Activated T-cell treated with anti-CD3 and anti-CD28 coated beads for 48 hours (primary cell): Measurements from ENCODE around the gene NPNT.

Source experiments
- DNase-seq: peaks from one replicate; pipeline ENCODE4 v3.0.0-alpha.2; 2020; ENCODE audit warnings: low read depth

NPNT gene

GRCh38 chr4:105970371-105970770 lies 75.1 kb downstream of the NPNT start:
- DNase-seq, result no peak

GRCh38 chr4:105971036-105971435 lies 75.8 kb downstream of the NPNT start:
- no peak for DNase-seq

- no peak for DNase-seq
Measured at GRCh38 chr4:105972946-105973621, 77.8 kb downstream of the NPNT start.

GRCh38 chr4:105976915-105977314 lies 81.6 kb downstream of the NPNT start:
- DNase-seq, result no peak

- DNase-seq, result no peak
Measured at GRCh38 chr4:105978684-105979296, 83.5 kb downstream of the NPNT start.

GRCh38 chr4:105979506-105979905 lies 84.2 kb downstream of the NPNT start:
- DNase-seq, result no peak

- DNase-seq, result no peak
Measured at GRCh38 chr4:105988671-105989070, 93.4 kb downstream of the NPNT start.

- DNase-seq, result no peak
Measured at GRCh38 chr4:105989485-105990242, 94.4 kb downstream of the NPNT start.

- no peak for DNase-seq
Measured at GRCh38 chr4:105990933-105991332, 95.7 kb downstream of the NPNT start.

- no peak for DNase-seq
Measured at GRCh38 chr4:105991726-105992125, 96.5 kb downstream of the NPNT start.

- no peak for DNase-seq
Measured at GRCh38 chr4:105992641-105993305, 97.5 kb downstream of the NPNT start.

- DNase-seq, result no peak
Measured at GRCh38 chr4:105994061-105994460, 98.8 kb downstream of the NPNT start.

GRCh38 chr4:105994841-105995501 lies 99.7 kb downstream of the NPNT start:
- DNase-seq, result no peak

GRCh38 chr4:105996845-105997244 lies 101.6 kb downstream of the NPNT start:
- DNase-seq, result no peak

GRCh38 chr4:105998171-105999063 lies 103.1 kb downstream of the NPNT start:
- DNase-seq, result no peak

- no peak for DNase-seq
Measured at GRCh38 chr4:106002994-106003393, 107.7 kb downstream of the NPNT start.

GRCh38 chr4:106010761-106011160 lies 115.5 kb downstream of the NPNT start:
- no peak for DNase-seq

GRCh38 chr4:106011387-106011786 lies 116.1 kb downstream of the NPNT start:
- no peak for DNase-seq

- no peak for DNase-seq
Measured at GRCh38 chr4:106017975-106018374, 122.7 kb downstream of the NPNT start.

- no peak for DNase-seq
Measured at GRCh38 chr4:106019771-106020170, 124.5 kb downstream of the NPNT start.
